Brain pericyte (primary cell): Measurements from ENCODE around the gene CYP2U1.
"Not testable (repeated sequence)": the region's sequence is repeated elsewhere in the genome, so short reads cannot be mapped to it uniquely, and the experiment has no call there.

ENCODE experiments used
- DNase-seq: peaks from one replicate; pipeline ENCODE4 v3.0.0-alpha.2; 2012; ENCODE audit warnings: low read depth, low spot score

Gene CYP2U1

DNA sequence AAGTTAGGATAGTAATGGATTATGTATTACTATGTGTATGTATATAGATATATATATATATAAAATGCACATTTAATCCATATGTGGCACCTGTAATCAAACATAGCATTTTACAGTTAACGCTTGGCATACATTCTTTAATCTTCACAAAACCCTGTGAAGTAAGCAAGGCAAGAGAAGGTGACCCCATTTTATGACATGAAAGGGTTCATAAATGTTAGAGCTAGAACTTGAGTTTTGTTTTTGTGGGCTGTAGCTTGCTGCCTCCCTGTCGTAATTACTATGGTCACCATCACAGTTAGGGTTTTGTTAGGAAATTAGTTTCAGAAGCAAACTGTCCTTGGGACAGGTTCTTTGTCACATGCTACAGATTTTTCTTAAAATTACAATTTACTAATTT lies 13.8 kb upstream of the CYP2U1 start:
- no peak for DNase-seq

DNA sequence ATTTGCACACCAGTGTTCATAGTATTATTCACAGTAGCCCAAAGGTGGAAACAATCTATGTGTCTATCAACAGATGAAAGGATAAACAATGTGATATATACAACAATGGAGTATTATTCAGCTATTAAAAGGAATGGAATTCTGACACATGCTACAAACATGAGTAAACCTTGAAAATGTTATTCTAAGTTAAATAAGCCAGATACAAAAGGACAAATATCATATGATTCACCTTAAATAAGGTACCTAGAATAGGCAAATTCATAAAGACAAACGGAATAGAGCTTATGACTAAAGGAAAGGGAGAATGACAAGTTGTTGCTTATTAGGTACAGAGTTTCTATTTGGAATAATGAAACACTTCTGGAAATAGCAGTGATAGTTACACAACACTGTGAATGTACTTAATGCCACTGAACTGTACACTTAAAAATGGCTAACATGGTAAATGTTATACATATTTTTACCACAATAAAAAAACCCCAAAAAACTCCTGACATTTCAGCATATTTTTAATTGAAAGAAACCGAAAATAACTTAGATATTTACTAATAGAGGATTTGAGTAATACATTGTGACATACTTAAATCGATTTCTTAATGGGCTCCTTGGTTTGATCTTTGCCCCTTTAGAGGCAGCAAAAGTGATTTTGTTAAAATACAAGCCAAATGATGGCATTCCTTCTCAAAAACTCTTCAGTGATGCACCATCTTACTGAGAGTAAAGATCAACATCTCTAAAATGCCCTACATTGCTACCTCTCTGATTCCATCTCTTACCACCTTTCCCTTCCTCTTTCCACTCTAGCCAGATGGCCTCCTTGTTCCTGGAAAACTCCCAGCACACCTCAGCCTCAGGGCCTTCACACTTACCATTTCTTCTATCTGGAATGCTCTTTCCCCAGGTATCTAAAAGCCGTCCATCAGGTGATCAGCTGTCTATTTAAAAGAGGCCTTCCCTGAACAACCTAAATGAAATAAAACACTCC lies 8.6 kb upstream of the CYP2U1 start:
- DNase-seq: no peak

DNA sequence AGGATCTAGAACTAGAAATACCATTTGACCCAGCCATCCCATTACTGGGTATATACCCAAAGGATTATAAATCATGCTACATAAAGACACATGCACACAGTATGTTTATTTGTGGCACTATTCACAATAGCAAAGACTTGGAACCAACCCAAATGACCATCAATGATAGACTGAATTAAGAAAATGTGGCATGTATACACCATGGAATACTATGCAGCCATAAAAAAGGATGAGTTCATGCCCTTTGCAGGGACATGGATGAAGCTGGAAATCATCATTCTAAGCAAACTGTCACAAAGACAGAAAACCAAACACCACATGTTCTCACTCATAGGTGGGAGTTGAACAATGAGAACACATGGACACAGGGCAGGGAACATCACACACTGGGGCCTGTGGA lies 5.6 kb upstream of the CYP2U1 start:
- not testable (repeated sequence) for DNase-seq

DNA sequence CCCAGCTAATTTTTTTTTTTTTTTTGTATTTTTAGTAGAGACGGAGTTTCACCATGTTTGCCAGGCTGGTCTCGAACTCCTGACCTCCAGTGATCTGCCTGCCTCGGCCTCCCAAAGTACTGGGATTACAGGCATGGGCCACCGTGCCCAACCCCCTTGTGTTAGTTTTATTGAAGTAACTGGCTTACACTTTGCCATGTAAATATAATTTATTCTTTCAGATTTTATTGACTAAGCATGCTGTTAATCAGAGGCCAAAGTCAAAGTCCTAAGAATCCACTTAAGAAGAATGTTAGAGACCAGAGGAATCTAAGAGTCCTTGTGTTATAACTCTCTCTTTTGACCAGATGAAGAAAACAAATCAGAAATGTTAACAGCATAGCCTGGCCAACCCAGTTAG lies 4.5 kb upstream of the CYP2U1 start:
- not testable (repeated sequence) for DNase-seq

- no peak for DNase-seq
Measured at GRCh38 chr4:107931775-107932321, 499 bp downstream of the CYP2U1 start.

DNA sequence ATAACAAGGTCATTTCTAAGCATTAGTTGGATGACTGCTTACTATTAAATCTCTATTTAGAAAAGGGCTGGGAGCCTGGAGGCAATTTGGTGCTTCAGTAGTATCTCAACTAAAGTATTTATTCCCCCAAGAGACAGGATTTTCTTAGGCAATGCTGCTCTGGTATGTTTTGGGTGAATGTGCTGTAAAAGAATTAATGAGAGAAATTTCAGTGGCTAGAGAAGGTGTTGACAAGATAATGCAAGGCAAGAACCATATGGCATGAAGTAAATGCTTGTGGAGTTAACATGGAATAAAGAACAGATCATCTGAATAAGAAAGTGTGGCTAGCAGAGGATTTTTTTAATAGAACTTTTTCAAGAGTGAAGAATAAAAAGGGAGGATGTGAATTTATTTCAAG lies 3.9 kb downstream of the CYP2U1 start:
- DNase-seq: no peak

DNA sequence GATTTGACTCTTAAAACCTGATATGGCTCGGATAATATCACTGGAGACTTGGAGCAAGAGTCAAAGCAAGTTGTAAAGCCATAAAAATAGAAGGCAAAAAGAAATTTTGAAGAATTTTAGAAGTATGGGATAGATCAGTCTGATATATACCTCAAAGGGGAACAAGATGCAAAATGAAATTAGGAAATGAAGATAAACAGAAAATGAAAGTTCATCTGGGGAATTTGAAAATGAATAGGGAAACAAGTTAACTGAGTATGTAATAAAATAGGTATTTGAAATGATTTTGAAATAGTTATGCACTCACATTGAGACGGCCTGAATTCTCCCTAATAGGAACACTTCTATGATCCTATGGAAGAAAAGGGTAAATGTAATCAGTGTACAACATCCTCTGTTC lies 5.7 kb downstream of the CYP2U1 start:
- DNase-seq: no peak

DNA sequence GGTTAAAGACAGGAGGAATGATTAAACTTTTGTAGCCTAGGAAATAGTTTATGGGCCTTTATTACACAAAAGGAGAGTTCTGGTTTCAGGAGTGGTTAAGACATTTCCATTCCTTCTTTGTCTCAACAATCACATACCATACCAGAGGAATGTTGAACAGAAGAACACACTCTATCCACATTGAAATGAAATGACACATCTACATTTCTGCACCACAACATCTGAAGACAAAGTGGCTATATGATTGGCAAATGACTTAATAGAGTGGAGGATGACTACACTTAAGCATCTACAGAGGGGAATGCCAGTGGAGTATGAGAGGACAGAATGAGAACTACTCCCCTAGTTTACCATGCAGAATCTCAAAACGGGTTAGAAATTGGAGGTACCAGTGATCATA lies 8.0 kb downstream of the CYP2U1 start:
- DNase-seq: no peak

DNA sequence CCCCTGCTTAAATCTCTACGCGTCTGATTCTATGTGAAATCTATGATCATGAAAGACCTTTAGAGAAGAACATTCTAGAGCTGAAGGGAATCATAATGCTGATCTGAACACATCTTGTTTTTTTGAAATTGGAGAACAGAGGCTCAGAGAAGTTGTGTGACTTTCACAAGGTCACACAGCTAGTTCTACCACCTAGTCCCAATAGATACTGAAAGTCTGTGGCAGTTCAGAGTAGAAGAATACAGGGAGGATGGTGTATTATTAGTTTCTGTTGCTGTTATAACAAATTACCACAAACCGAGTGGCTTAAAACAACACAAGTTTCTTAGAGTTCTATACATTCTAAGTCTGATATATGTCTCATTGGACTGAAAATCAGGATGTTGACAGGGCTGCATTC lies 14.5 kb downstream of the CYP2U1 start:
- DNase-seq: no peak

GRCh38 chr4:107950746-107951540 lies 19.6 kb downstream of the CYP2U1 start:
- DNase-seq: no peak

- DNase-seq: no peak
Measured at GRCh38 chr4:107951551-107951950, 20.2 kb downstream of the CYP2U1 start.

GRCh38 chr4:107956011-107956410 lies 24.7 kb downstream of the CYP2U1 start:
- DNase-seq: no peak

GRCh38 chr4:107966903-107967302 lies 35.6 kb downstream of the CYP2U1 start:
- DNase-seq: no peak

GRCh38 chr4:107967519-107967918 lies 36.2 kb downstream of the CYP2U1 start:
- DNase-seq: not testable (repeated sequence)

DNA sequence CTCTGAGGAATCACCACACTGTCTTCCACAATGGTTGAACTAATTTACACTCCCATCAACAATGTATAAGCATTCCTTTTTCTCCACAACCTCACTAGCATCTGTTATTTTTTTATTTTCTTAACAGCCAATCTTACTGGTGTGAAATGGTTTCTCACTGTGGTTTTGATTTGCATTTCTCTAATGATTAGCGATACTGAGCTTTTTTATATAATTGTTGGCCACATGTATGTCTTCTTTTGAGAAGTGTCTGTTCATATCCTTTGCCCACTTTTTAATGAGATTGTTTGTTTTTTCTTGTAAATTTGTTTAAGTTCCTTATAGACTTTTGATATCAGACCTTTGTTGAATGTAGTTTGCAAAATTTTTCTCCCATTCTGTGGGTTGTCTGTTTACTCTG lies 36.6 kb downstream of the CYP2U1 start:
- DNase-seq: not testable (repeated sequence)

DNA sequence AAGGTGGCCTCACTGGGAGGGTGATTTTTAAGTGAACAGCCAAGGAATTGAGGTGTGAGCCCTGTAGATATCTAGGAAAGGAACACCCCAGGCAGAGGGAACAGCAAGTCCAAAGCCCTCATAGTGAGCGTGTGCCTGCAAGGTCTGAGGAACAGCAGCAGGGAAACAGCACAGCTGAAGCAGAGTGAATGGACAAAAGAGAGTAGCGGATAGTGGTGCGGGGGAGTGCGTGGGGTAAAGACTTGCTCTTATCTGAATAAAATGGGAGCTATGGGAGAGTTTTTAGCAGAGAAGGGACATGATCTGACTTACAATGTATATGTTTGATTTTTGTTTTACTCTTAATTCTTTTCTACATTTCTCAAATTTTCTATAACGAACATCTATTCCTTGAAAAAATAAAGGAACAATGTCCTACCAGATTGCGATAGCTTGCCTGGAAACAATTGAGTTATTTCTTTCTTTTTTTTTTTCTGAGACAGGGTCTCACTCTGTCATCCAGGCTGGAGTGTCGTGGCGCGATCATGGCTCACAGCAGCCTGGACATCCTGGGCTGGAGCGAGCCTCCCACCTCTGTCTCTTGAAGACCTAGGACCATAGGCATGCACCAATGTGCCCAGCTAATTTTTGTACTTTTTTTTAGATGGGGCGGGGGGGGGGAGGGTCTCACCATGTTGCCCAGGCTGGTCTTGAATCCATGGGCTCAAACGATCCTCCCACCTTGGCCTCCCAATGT lies 38.9 kb downstream of the CYP2U1 start:
- DNase-seq: no peak

GRCh38 chr4:107972605-107973004 lies 41.3 kb downstream of the CYP2U1 start:
- no peak for DNase-seq

DNA sequence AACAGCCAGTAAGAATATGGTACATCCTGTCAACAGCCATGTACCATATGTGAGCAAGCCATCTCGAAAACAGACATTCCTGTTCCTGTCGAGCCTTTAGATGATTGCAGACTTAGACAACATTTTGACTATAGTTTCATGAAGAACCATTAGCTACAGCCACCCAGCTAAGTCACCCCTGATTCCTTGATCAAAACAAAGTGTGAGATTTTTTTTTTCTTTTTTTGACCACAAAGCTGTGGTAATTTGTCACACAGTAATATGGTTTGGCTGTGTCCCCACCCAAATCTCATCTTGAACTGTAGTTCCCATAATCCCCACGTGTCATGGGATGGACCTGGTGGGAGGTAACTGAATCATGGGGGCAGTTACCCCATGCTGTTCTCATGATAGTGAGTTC lies 43.2 kb downstream of the CYP2U1 start:
- DNase-seq: no peak

DNA sequence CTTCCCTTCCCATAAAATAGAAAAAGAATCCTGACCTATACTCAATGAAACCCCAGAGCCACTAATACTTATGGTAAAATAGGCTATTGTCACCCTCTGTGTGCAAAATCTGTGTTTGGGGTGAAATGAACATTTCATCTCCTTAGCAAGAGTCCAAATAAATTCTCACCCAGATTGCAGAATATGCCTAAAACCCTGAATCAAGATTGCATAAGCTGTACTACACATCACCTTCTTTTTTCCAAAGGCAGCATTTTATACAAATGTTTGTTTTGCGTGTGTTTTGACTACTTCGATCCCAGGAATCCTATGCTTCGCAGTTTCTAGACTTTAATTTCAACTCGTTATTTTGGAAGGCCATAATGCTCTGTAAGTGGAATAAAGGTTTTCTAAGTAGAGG lies 46.1 kb downstream of the CYP2U1 start:
- DNase-seq: no peak

GRCh38 chr4:107977966-107978705 lies 46.8 kb downstream of the CYP2U1 start:
- no peak for DNase-seq
